GM18517 (cell line): ENCODE results near the gene CGB5.
"Not testable (repeated sequence)": the region's sequence is repeated elsewhere in the genome, so short reads cannot be mapped to it uniquely, and the experiment has no call there.

Source experiments
- ATAC-seq: cut with Tn5 transposase; IDR thresholded peaks from one replicate; pipeline ENCODE4 v1.9.1; 2021; ENCODE audit warnings: mild to moderate bottlenecking, moderate library complexity; ENCODE audit not compliant: unreplicated experiment

Gene CGB5

DNA sequence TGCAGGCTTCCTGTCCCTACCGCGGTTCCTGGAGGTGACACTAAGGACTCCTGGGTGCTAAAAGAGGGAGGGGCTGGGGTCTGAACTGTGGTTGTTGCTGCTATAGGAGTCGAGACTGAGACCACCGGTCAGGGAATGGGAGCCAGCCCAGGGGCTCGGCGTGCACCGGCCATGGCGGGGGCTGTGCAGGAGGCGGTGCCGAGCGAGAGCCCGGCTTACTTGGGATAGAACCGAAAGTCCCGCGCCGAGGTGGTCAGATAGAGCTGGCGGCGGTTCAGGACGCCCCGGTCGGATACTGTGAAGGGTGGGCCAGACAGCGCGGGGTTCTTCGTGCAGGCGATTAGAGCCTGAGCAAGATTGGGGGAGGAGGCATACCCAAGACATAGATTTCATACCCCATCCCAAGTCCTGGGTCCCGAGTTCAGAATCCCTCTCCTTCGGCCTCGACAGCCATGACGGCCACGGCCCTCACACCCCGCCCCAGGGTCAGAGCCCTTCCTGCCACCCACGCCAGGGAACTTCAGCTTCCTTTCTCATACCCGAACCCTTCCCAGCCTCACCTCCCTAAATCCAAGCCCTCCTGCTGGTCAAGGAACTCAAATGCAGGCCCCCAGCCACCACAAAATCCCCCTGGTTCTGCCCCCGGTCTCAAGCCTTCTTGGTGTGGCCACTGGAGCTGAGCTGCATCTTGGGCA lies 13.4 kb downstream of the CGB5 start:
- not testable (repeated sequence) for ATAC-seq

DNA sequence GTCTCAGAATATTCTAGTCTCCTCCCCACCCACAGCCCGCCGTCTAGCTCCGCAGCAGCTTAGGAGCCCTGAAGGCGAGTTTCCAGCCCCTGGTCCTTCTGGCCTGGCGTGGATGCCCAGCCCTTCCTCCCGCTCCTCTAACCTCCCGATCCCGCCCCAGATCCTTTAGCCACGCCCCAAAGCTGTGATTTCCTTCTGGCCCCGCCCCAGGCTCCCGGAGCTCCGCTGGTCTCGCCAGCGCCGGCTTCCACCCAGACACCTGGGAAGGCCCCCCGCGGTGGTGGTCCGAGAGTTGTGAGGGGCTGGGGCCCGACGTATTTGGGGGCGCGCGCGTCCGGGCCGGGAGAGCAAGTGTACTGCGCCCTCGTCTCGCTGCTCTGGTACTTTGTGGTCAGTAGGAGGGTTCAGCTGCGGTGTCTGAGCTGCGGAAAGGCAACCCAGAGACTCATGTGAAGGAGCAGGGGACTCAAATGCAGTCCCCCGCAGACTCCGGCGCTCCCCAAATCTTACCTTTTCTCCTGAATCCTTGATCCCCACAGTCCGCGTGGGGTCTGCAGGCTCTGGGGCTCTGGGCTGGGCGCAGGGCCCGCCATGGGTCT lies 14.1 kb downstream of the CGB5 start, which contains the start of gene CGB7:
TSS of gene CGB7 (minus strand) at position 114 of the 599 bp plus-strand sequence. CDS start 2,374 bp downstream, outside the sequence.
- no peak for ATAC-seq

DNA sequence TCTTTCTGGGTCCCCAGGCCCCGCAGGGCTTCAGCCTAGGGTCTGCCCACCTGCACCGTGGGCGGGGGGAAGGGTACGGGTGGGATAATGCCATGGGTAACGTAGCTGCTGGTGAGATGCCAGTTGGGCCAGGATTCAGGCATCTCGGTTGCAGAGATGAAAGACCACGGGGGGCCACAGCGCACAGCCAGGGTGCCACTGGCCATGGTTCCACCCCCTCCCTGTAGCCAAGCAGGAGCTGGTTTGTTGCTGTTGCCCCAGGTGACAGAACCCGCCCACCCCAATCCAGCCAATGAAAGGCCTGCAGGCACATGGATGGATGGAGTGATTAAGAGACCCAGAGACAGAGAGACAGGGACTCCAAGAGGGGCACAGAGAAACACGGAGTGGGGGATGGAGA lies 14.9 kb downstream of the CGB5 start:
- no peak for ATAC-seq

GRCh38 chr19:49059053-49059452 lies 15.4 kb downstream of the CGB5 start:
- ATAC-seq, result no peak

DNA sequence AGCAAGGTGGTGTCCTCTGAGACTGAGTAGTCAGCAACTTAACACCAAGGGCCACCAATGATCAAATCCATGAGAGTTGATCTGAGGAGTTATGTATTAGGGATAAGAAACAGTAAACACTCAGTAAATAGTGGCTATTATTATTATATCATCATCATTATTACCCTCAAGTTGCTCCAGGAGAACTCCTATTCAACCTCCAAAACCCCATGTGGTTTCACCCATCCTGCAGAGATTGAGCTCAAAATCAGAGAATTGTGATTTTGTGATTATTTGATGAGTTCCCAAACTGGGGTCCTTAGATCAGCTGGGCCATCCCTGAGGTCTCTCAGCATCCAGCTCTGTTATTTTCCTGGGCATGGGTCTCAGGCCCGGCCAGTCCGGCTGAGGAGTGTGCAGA lies 17.4 kb downstream of the CGB5 start:
- ATAC-seq, result no peak

- no peak for ATAC-seq
Observed at GRCh38 chr19:49061445-49061844, 17.8 kb downstream of the CGB5 start.

GRCh38 chr19:49064029-49064629 lies 20.5 kb downstream of the CGB5 start:
- no peak for ATAC-seq

DNA sequence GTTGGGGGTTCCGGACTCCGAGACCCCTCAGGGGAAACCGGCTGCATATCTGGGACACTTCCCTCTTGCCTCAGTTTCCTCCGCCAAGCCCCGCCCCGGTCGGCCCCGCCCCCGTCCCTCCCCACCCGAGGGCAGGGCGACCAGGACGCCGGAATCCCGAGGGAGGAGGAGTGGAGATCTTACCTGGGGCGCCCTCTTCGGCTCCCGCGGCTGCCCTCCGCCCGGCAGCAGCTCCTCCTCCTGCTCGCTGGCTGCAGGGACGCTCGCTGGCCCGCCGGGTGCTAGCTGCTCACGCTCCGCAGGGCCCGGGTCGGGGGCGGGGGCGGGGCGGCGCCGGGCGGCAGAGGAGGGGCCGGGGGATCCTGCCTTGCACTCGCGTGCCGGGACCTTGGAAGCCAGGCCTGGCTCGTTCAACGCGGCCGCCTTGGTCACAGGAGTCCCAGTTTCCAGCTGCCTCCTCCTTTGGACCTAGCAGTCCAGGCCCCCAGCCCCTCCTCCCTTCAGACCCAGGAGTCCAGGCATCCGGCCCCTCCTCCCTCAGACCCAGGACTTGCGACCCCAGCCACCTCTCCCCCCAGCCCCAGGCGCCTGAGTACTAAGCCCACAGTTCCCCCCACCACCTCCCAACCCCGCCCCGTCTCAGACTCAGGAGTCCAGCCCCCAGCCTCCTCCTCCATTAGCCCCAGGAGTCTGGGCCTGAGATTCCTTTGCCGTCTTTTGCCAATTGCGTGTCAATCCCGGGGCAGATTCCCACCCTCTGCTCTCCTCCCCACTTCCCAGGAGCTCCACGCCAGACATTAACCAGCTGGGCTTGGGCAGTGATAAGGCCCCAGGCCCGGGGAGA lies 21.3 kb downstream of the CGB5 start, which contains the start of gene NTF4:
TSS of gene NTF4 (minus strand) at position 51 of the 844 bp plus-strand sequence. CDS start 2,821 bp downstream, outside the sequence.
- no peak for ATAC-seq

DNA sequence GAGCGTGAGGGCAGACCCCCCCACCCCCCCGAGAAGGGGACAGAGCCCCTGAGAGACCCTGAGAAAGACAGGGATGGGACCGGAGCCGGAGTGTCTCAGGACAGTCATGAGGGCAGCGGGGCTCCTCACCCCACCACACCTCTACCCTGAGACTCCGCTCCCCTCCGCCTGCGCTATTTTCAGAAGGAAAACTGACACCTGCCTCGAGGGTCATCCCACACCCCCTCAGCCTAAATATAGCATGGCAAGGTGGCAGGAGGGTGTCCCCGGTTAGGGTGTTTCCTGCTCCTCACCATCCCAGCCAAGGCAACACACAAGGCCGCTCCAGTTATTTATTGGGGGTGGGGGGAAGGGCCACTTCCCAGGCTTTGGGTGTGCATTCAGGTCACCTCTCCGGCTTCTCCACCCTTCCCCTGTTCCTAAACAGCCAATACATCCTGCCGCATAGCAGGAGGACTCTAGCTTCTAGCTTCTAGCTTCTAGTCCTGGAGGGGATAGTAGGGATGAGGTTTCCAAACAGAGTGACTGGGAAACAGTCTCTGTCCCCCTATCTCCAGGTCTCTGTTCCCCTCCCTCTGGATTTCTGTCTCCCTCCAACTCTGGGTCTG lies 22.4 kb downstream of the CGB5 start:
- ATAC-seq, result no peak

GRCh38 chr19:49067554-49067953 lies 23.9 kb downstream of the CGB5 start:
- ATAC-seq, result no peak

- ATAC-seq, result no peak
Observed at GRCh38 chr19:49069026-49069425, 25.4 kb downstream of the CGB5 start.

GRCh38 chr19:49070416-49070815 lies 26.8 kb downstream of the CGB5 start:
- no peak for ATAC-seq

DNA sequence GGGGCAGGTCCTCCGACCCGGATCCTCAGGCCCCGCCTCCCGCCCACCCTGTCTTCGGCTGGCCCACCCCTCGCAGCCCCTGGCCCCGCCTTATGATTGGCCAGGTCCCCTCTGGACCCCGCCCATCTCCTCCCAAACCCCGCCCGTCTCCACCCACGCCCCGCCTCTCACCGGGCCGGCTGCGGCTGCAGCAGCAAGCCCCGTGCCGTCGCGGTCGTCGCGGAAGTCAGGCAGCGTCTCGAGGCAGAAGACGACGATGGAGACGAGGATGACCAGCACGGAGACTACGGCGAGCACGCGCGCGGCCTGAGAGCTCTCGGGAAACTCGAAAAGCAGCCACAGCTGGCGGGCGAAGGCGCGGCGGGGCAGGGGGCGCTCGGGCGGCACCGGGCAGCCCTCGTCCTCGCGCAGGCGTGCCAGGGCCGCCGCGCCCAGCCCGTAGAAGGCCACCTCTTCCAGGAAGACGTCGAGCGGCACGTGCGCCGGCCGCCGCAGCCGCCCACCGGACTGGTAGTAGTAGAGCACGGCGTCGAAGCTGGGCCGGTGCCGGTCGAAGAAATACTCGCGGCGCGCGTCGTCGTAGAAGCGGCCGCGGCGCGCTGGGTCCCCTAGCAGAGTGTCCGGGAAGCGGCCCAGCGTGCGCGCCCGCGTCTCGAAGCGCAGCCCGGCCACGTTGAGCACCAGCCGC lies 28.4 kb downstream of the CGB5 start:
- no peak for ATAC-seq

DNA sequence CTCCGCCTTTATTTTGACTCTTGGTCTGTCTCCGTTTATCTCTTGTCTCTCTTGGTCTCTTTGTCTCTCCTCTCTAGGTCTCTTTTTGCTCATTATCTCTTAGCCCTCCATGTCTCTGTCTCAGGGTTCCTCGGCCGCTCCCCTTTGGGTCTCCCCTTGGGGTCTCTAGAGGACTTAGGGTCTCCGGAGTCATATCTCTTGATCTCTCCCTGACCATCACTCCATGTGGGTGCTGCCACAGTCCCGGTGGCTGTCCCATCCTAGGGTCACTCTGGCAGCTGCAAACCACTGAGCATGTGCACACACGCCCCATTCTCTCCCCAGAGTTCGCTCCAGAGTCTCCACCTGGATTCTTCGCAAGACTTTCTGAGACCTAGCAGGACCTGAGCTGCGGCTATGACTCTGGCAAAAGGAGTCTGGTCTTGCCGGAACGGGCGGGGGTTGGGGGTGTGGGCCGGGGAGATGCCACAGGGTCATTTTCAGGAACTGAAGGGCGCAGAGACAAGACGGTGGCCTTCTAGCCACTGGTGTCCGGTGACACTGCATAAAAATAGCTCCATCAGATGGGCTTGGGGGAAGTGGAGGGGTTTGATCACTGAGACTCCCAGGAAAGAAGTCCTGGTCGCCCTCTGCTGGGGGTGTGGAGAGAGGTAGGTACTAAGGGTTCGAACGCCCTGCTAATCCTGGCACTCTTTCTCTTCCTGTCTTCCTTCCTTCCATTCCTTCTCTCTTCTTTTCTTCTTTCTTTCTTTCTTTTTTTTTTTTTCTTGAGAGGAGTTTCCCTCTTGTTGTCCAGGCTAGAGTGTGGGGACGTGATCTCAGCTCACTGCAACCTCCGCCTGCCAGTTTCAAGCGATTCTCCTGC lies 30.1 kb downstream of the CGB5 start:
- no peak for ATAC-seq

DNA sequence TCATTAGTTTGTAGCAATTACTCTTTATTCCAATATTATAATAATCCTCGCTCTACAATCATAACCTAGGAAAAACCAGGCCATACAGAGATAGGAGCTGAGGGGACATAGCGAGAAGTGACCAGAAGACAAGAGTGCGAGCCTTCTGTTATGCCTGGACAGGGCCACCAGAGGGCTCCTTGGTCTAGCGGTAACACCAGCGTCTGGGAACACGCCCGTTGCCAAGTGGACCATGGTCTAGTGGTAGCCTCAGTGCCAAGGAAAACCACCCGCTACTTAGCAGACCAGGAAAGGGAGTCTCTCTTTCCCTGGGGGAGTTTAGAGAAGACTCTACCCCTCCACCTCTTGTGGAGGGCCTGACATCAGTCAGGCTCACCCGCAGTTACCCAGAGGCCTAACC lies 31.2 kb downstream of the CGB5 start:
- not testable (repeated sequence) for ATAC-seq

- ATAC-seq, result no peak
Observed at GRCh38 chr19:49080392-49080791, 36.7 kb downstream of the CGB5 start.

DNA sequence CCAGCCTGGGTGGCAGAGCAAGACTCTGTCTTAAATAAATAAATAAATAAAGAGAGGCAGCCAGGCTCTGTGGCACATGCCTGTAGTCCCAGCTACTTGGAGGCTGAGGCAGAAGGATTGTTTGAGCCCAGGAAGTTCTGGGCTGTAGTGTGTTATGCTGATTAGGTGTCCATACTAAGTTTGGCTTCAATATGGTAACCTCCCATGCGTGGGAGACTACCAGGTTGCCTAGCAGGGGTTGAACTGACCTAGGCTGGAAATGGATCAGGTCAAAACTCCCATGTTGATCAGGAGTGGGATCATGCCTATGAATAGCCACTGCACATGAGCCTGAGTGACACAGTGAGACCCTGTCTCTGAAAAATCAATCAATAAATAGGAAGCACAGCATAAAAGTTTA lies 37.6 kb downstream of the CGB5 start:
- no peak for ATAC-seq

DNA sequence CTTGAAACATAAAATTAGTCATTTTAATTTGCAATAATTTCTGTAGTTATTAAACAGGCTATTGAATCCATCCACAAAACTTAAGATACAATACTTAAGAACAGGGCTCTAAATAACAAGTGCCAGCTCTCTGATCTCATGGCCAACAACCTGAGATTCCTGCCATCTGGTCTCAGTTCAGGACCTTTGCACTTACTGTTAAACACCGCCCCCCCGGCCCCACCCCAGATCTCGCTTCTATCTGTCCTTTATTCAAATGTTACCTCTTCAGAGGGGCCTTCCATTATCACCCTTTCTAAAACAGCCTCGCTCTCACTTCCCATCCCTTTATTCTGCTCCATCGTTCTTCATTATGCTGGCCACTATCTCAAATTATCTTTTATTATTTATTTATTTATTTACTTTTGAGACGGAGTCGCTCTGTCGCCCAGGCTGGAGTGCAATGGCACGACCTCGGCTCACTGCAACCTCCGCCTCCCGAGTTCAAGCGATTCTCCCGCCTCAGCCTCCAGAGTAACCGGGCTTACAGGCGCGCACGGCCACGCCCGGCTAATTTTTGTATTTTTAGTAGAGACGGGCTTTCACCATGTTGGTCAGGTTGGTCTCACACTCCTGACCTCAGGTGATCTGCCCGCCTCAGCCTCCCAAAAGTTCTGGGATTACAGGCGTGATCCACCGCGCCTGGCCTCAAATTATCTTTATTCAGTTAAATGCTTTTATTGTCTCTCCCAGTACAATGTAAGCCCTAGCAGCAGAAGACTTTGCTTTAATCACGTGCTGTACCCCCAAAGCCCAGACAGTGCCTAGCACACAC lies 40.8 kb downstream of the CGB5 start:
- no peak for ATAC-seq
